ENCODE data around the gene CXCR4. TPM values are rescaled to one million over a fixed set of nuclear protein-coding genes. Genes with fewer than 3 reads are reported as not detected.

The CXCR4 gene
- polyA plus RNA-seq, 1 donor from 2014 or later, result 0.50 TPM

GRCh38 chr2:136141510-136142149, 23.7 kb upstream of the CXCR4 start:
- H3K27ac ChIP-seq (ENCODE audit: low read length), result no peak overlapping the region
- no peaks in the 10 kb centered on the region for H4K20me1 ChIP-seq (ENCODE audit: insufficient read depth)
- TF ChIP-seq RAD21 (conservative IDR thresholded peaks at IDR 0.05) (no peak), EZH2 (IDR thresholded peaks at IDR 0.05; ENCODE audit: borderline replicate concordance, insufficient read depth, low read length, poor library complexity, severe bottlenecking) (no peak), SMC3 (conservative IDR thresholded peaks at IDR 0.05; ENCODE audit: poor library complexity) (no peak), POLR2AphosphoS5 (IDR thresholded peaks at IDR 0.05) (peak; percentile 17)
- TF ChIP-seq, protein P1, sequence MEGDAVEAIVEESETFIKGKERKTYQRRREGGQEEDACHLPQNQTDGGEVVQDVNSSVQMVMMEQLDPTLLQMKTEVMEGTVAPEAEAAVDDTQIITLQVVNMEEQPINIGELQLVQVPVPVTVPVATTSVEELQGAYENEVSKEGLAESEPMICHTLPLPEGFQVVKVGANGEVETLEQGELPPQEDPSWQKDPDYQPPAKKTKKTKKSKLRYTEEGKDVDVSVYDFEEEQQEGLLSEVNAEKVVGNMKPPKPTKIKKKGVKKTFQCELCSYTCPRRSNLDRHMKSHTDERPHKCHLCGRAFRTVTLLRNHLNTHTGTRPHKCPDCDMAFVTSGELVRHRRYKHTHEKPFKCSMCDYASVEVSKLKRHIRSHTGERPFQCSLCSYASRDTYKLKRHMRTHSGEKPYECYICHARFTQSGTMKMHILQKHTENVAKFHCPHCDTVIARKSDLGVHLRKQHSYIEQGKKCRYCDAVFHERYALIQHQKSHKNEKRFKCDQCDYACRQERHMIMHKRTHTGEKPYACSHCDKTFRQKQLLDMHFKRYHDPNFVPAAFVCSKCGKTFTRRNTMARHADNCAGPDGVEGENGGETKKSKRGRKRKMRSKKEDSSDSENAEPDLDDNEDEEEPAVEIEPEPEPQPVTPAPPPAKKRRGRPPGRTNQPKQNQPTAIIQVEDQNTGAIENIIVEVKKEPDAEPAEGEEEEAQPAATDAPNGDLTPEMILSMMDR (IDR thresholded peaks at IDR 0.05; ENCODE audit: poor library complexity, severe bottlenecking), result no peak
- TF ChIP-seq, protein P2, sequence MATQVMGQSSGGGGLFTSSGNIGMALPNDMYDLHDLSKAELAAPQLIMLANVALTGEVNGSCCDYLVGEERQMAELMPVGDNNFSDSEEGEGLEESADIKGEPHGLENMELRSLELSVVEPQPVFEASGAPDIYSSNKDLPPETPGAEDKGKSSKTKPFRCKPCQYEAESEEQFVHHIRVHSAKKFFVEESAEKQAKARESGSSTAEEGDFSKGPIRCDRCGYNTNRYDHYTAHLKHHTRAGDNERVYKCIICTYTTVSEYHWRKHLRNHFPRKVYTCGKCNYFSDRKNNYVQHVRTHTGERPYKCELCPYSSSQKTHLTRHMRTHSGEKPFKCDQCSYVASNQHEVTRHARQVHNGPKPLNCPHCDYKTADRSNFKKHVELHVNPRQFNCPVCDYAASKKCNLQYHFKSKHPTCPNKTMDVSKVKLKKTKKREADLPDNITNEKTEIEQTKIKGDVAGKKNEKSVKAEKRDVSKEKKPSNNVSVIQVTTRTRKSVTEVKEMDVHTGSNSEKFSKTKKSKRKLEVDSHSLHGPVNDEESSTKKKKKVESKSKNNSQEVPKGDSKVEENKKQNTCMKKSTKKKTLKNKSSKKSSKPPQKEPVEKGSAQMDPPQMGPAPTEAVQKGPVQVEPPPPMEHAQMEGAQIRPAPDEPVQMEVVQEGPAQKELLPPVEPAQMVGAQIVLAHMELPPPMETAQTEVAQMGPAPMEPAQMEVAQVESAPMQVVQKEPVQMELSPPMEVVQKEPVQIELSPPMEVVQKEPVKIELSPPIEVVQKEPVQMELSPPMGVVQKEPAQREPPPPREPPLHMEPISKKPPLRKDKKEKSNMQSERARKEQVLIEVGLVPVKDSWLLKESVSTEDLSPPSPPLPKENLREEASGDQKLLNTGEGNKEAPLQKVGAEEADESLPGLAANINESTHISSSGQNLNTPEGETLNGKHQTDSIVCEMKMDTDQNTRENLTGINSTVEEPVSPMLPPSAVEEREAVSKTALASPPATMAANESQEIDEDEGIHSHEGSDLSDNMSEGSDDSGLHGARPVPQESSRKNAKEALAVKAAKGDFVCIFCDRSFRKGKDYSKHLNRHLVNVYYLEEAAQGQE (IDR thresholded peaks at IDR 0.05; ENCODE audit: borderline replicate concordance), result no peak
- no peaks in the 10 kb centered on the region for H3K27me3 ChIP-seq (ENCODE audit: insufficient read depth, low read depth, low read length)
- H3K4me2 ChIP-seq (ENCODE audit: low read length), result no peak overlapping the region
- H3K79me2 ChIP-seq (replicated peaks; ENCODE audit: insufficient read depth, low read length), result no peaks in the 10 kb centered on the region
- H3K9me2 ChIP-seq (ENCODE audit: insufficient read depth, low read length), result no peaks in the 10 kb centered on the region
- H3F3A ChIP-seq (ENCODE audit: insufficient read depth, low read length, poor library complexity, severe bottlenecking), result no peaks in the 10 kb centered on the region
- H3K36me3 ChIP-seq (ENCODE audit: insufficient read depth, low read length), result no peaks in the 10 kb centered on the region
- no peak overlapping the region for H2AFZ ChIP-seq (ENCODE audit: low read depth, low read length)
- H3K9ac ChIP-seq (ENCODE audit: low read length), result no peak overlapping the region
- no peak overlapping the region for H3K4me3 ChIP-seq (ENCODE audit: low read length)
- H3K9me3 ChIP-seq (ENCODE audit: low read length), result no peaks in the 10 kb centered on the region

DNA sequence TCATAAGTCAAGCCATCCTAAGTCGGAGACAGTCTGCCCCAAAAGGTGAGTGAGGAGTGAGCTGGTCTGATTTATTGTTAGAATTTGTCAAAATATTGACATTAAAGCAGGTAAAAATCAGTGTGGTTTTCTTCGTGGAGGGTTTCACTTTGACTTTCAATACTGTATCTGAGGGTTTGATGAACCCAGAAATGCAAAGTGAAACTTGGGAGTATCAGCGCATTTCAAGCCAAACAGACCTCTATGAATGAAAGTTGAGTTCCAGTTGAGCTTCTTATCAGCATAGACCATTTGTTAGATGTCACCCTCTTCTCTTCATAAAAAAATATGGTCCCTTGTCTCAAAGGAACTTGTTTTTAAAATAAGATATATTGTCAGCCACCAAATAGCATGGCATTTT, 21.7 kb upstream of the CXCR4 start:
- Histone ChIP-seq H3K9me2 (ENCODE audit: insufficient read depth, low read length) (no peaks in the 10 kb centered on the region), H3K4me3 (ENCODE audit: low read length) (no peak overlapping the region), H2AFZ (ENCODE audit: low read depth, low read length) (no peak overlapping the region), H3K27me3 (ENCODE audit: insufficient read depth, low read depth, low read length) (no peaks in the 10 kb centered on the region), H3K9ac (ENCODE audit: low read length) (no peak overlapping the region), H3K9me3 (ENCODE audit: low read length) (no peaks in the 10 kb centered on the region), H3F3A (ENCODE audit: insufficient read depth, low read length, poor library complexity, severe bottlenecking) (no peaks in the 10 kb centered on the region), H3K4me2 (ENCODE audit: low read length) (no peak overlapping the region), H3K36me3 (ENCODE audit: insufficient read depth, low read length) (no peaks in the 10 kb centered on the region), H3K79me2 (replicated peaks; ENCODE audit: insufficient read depth, low read length) (no peaks in the 10 kb centered on the region), H4K20me1 (ENCODE audit: insufficient read depth) (no peaks in the 10 kb centered on the region), H3K27ac (ENCODE audit: low read length) (no peak overlapping the region)
- TF ChIP-seq EP300 (conservative IDR thresholded peaks at IDR 0.05; ENCODE audit: poor library complexity, severe bottlenecking) (no peak), MXI1 (conservative IDR thresholded peaks at IDR 0.05; ENCODE audit: poor library complexity, severe bottlenecking) (no peak), RAD21 (conservative IDR thresholded peaks at IDR 0.05) (no peak), POLR2AphosphoS5 (IDR thresholded peaks at IDR 0.05) (no peak), TAF1 (IDR thresholded peaks at IDR 0.05; ENCODE audit: low read depth) (no peak)
- TF ChIP-seq, protein P2 (IDR thresholded peaks at IDR 0.05; ENCODE audit: borderline replicate concordance), result no peak
